GM10266 (cell line): ENCODE results near the gene CIAPIN1.

Source experiments
- DNase-seq: peaks from one replicate; pipeline ENCODE4 v3.0.0; 2012; ENCODE audit errors: extremely low spot score
- CTCF ChIP-seq: IDR thresholded peaks from 2 replicates; pipeline ENCODE4 v1.5.1; 2012; ENCODE audit warnings: mild to moderate bottlenecking, low read depth; ENCODE audit not compliant: control insufficient read depth, insufficient read depth; ENCODE audit errors: missing control alignments

The CIAPIN1 gene

GRCh38 chr16:57423152-57423551 lies 24.0 kb downstream of the CIAPIN1 start:
- TF ChIP-seq CTCF, result no peak
- no peak for DNase-seq

GRCh38 chr16:57422026-57422944 lies 24.9 kb downstream of the CIAPIN1 start:
- peak; percentile 49 for TF ChIP-seq CTCF
- no peak for DNase-seq

- peak; percentile 13 for TF ChIP-seq CTCF
- no peak for DNase-seq
These were observed 27.7 kb downstream of the CIAPIN1 start for GRCh38 chr16:57419506-57419905.

GRCh38 chr16:57416084-57416483 lies 31.1 kb downstream of the CIAPIN1 start:
- TF ChIP-seq CTCF, result no peak
- DNase-seq, result no peak

- DNase-seq, result no peak
- no peak for TF ChIP-seq CTCF
These were observed 33.5 kb downstream of the CIAPIN1 start for GRCh38 chr16:57413733-57414132.

- peak; percentile 73 for DNase-seq
- TF ChIP-seq CTCF, result no peak
These were observed 33.9 kb downstream of the CIAPIN1 start for GRCh38 chr16:57413301-57413730.

- no peak for TF ChIP-seq CTCF
- no peak for DNase-seq
These were observed 34.6 kb downstream of the CIAPIN1 start for GRCh38 chr16:57412584-57412983.
